ENCODE measurements around the gene DDX39B.
A peak's percentile ranks its signal among the peaks of the same experiment; 100 is the strongest.

DDX39B gene

GRCh38 chr6:31546958-31547726, 5.3 kb upstream of the DDX39B start, which contains the start of gene NFKBIL1:
NFKBIL1 (plus strand) TSS chr6:31547608; CDS start chr6:31547695, 87 bp downstream.
- peak; percentile 96 for DNase-seq

- DNase-seq = peak; percentile 85
These were observed 4.6 kb upstream of the DDX39B start, which contains the start of gene ATP6V1G2 for GRCh38 chr6:31546339-31546957. ATP6V1G2 (minus strand) TSS chr6:31546608; CDS start chr6:31546559, 49 bp downstream.

DNA sequence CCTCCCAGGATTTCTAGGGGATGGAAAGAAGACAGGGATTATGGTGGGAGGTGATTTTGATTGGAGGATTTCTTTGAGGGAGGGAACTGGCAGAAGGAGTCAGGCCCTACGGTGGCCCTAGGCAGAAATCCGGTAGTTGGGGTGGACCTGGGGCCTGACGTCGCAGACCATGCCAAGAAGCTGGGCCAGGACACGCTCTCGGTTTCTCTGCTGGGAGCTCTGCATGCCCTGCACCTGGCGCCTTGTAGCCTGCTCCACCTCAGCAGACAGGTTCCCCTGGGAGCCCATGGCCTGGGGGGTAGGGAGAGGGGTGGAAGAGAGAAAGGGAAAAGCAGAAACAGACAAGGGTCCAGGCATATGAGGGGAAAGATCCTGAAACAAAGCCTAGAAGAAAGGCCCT, 3.5 kb upstream of the DDX39B start:
- no peak for DNase-seq

GRCh38 chr6:31544676-31545075, 2.9 kb upstream of the DDX39B start:
- no peak for DNase-seq

DNA sequence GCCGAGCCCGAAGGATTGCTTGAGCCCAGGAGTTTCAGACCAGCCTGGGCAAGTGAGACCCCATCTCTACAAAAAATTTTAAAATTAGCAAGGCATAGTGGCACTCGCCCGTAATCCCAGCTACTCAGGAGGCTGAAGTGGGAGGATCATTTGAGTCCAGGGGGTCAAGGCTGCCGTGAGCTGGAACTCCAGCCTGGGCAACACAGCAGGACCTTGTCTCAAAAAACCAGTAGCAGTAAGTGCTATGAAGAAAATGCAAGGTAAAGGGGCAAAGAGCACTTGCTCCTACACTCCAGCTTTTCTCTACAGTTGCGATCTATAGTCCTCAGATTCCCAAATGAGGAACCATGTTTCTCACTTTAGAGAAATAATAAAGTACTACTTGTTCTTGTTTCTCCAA, 1.8 kb upstream of the DDX39B start:
- DNase-seq = no peak

- no peak for DNase-seq
These were observed 645 bp downstream of the DDX39B start for GRCh38 chr6:31541059-31541657.

- no peak for DNase-seq
These were observed 1.2 kb downstream of the DDX39B start for GRCh38 chr6:31540640-31541039.

DNA sequence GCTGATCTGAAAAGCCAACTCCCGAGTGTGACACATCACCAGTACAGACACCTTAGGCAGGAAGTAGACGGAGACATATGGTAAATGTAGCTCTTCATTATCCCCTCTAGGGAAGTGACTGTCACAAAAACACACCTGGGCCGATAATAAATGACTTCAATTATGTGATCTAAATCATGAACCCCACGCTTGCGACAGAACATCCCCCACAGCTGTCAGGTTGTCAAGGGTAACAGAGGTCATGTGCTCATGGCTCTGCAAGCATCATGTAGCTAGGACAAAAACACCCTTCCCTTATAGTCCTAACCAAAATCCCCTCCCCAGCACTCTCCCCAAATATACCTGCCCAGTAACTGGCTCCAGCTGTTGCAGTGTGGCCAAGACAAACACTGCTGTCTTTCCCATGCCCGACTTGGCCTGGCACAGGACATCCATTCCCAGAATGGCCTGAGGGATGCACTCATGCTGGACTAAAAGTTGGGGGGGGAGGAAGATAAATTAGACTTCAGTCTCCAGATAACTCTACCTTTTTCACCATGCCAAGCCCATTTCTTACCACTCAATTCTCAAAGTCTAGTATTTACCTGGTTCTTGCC, 2.9 kb downstream of the DDX39B start:
- DNase-seq = no peak

GRCh38 chr6:31535538-31536324, 6.1 kb downstream of the DDX39B start:
- no peak for DNase-seq

- no peak for DNase-seq
These were observed 7.2 kb downstream of the DDX39B start for GRCh38 chr6:31534521-31535040.

DNA sequence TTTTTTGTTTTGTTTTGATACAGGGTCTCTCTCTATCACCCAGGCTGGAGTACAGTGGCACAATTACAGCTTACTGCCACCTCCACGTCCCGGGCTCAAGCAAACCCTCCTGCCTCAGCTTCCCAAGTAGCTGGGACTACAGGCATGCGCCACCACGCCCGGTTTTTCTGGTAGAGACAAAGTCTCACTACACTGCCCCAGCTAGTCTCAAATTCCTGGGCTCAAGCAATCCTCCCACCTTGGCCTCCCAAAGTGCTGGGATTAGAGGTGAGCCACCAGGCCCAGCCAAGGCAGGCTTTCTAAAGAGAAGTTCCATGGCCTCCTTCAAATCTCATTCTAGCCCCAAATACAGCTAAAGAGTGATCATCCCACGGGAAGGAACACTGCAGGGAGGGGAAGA, 7.8 kb downstream of the DDX39B start:
- DNase-seq = no peak

- DNase-seq = no peak
These were observed 8.4 kb downstream of the DDX39B start for GRCh38 chr6:31533455-31533841.

- DNase-seq = no peak
These were observed 9.0 kb downstream of the DDX39B start for GRCh38 chr6:31532644-31533454.

DNA sequence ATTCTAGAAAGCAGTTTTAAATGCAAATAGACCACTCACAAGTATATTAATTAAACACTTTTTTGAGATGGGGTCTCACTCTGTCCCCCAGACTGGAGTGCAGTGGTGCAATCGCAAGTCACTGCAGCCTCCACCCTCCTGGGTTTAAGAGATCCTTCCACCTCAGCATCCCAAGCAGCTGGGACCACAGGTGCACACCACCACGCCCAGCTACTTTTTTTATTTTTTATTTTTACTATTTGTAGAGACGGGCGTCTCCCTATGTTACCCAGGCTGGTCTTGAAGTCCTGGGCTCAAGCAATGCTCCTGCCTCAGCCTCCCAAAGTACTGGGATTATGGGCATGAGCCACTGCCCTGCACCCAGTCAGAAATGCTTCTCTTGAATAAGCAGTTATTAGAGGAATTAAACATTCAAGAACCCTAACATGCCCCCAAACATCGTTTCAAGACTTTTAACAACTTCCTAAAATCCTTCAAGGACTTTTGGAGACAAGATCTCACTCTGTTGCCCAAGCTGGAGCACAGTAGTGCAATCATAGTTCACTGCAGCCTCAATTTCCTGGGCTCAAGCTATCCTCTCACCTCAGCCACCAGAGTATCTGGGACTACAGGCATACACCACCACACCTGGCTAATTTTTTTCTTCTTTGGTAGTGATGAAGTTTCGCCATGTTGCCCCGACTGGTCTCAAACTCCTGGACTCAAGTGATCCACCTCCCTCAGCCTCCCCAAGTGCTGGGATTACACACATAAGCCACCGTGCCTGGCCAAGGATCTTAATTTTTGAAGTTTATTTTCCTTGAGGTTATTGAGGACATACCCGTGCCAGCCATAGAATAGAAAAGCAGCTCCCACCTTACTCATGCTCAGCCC, 9.8 kb downstream of the DDX39B start:
- DNase-seq = no peak

DNA sequence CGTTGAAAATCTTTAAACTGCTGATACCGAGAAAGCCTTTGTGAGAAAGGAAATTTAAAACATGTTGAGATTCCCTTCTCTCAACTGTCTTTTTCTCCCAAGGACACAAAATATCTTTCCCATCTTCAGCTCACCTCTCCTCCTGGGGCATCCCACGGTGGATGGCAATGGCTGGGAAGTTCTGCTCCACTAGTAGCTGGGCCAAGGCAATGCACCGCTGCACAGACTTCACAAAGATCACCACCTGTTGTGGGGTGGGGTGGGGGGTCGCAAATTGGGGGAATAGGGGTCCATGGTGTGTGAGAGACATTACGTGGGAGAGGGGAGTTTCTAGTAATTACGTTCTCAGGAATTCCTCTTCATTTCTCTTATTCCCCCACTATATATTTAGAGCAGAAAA, 10.6 kb downstream of the DDX39B start:
- no peak for DNase-seq

- no peak for DNase-seq
These were observed 11.1 kb downstream of the DDX39B start for GRCh38 chr6:31530659-31531058.

- DNase-seq = no peak
These were observed 12.3 kb downstream of the DDX39B start for GRCh38 chr6:31529329-31530150.

- no peak for DNase-seq
These were observed 12.9 kb downstream of the DDX39B start, which contains the start of gene MCCD1 for GRCh38 chr6:31528821-31529328. MCCD1 (plus strand) TSS chr6:31528962; CDS start chr6:31529015, 53 bp downstream.

DNA sequence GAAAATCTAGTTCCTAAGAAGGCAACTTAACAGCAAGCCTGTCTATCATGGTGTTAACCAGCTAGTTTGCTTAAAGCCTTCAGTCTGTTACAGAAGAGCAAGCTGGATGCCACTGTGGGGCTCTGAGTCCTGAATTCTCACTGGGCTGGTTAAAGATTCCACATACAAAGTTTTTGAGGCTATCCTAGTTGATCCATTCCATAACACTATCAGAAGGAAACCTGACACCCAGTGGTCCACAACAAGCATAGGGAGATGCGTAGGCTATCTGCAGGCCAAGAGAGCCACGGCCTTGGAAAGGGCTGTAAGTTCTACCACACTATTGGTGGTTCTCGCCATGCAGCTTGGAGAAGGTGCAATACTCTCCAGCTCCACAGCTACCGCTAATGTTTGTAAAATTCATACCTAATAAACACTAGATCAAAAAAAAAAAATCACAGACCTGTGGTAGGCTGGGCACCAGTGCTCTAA, 13.5 kb downstream of the DDX39B start:
- DNase-seq = no peak
